HG03064 (cell line): Measurements from ENCODE around the gene CCNO.

ENCODE experiments used
- ATAC-seq: cut with Tn5 transposase; IDR thresholded peaks from one replicate; pipeline ENCODE4 v1.9.1; 2021; ENCODE audit warnings: low read depth; ENCODE audit not compliant: unreplicated experiment

CCNO gene

GRCh38 chr5:55222985-55223811, 10.2 kb downstream of the CCNO start:
- ATAC-seq: no peak

GRCh38 chr5:55222092-55222984, 11.1 kb downstream of the CCNO start:
- ATAC-seq: no peak

- ATAC-seq: no peak
Observed at GRCh38 chr5:55220433-55221185, 12.8 kb downstream of the CCNO start.

GRCh38 chr5:55219770-55220169, 13.6 kb downstream of the CCNO start:
- ATAC-seq: no peak

GRCh38 chr5:55218967-55219366, 14.4 kb downstream of the CCNO start:
- no peak for ATAC-seq

GRCh38 chr5:55211184-55211874, 22.1 kb downstream of the CCNO start:
- no peak for ATAC-seq

GRCh38 chr5:55205001-55205400, 28.4 kb downstream of the CCNO start:
- ATAC-seq: no peak

- ATAC-seq: no peak
Observed at GRCh38 chr5:55191165-55191564, 42.2 kb downstream of the CCNO start.

GRCh38 chr5:55188656-55189540, 44.5 kb downstream of the CCNO start:
- ATAC-seq: no peak

- no peak for ATAC-seq
Observed at GRCh38 chr5:55187370-55187769, 46.0 kb downstream of the CCNO start.
